Upper lobe of left lung (tissue), 4 donors: ENCODE data around the gene PRKCE.

Experiments used
- CTCF ChIP-seq, 6 experiments: fragments of 450-650 bp in 4 of 6; fragments of 200-600 bp in 2 of 6; sonication (generic) in 2 of 6; IDR thresholded peaks; one replicate each; pipeline ENCODE4 v1.5.1; 2016 to 2019; ENCODE audit warnings: antibody characterized with exemption in 6 of 6
- POLR2A ChIP-seq, 4 donors: fragments of 450-650 bp; IDR thresholded peaks; one replicate each; pipeline ENCODE4 v1.5.1; 2016 to 2017; ENCODE audit warnings: antibody characterized with exemption in 4 of 4, mild to moderate bottlenecking in 2 of 4
- POLR2AphosphoS5 ChIP-seq, 2 donors: sonication (generic); formaldehyde crosslinking; IDR thresholded peaks; one replicate each; pipeline ENCODE4 v1.5.1; 2017; ENCODE audit warnings: antibody characterized with exemption in 2 of 2

GRCh38 chr2:45902781-45903375 is 251.4 kb downstream of the PRKCE start:
- no peak for TF ChIP-seq CTCF (IDR thresholded peaks at IDR 0.05)
- no peak for TF ChIP-seq POLR2A (IDR thresholded peaks at IDR 0.05)
- TF ChIP-seq POLR2AphosphoS5 (IDR thresholded peaks at IDR 0.05), result no peak
